Measurements from ENCODE around the gene CRIP2.

CRIP2 gene

GRCh38 chr14:105465209-105466031 is 9.2 kb upstream of the CRIP2 start:
- DNase-seq: no peak

GRCh38 chr14:105466531-105467248 is 7.9 kb upstream of the CRIP2 start:
- no peak for DNase-seq

GRCh38 chr14:105467249-105467941 is 7.2 kb upstream of the CRIP2 start:
- DNase-seq: no peak

- no peak for DNase-seq
These were observed 6.6 kb upstream of the CRIP2 start for GRCh38 chr14:105467942-105468471.

- no peak for DNase-seq
These were observed 5.9 kb upstream of the CRIP2 start for GRCh38 chr14:105468621-105469241.

GRCh38 chr14:105469456-105470349 is 4.9 kb upstream of the CRIP2 start:
- no peak for DNase-seq

GRCh38 chr14:105470350-105471296 is 4.0 kb upstream of the CRIP2 start:
- no peak for DNase-seq

- no peak for DNase-seq
These were observed 3.3 kb upstream of the CRIP2 start for GRCh38 chr14:105471297-105471821.

- DNase-seq: no peak
These were observed 2.7 kb upstream of the CRIP2 start for GRCh38 chr14:105471823-105472485.

- DNase-seq: no peak
These were observed 2.1 kb upstream of the CRIP2 start for GRCh38 chr14:105472486-105472991.

- no peak for DNase-seq
These were observed 1.5 kb upstream of the CRIP2 start for GRCh38 chr14:105473033-105473676.

GRCh38 chr14:105473677-105474482 is 741 bp upstream of the CRIP2 start:
- DNase-seq: peak; percentile 56 to 81 (median 64)

- DNase-seq: no peak
These were observed 862 bp downstream of the CRIP2 start for GRCh38 chr14:105475269-105476096.

- DNase-seq: no peak
These were observed 1.6 kb downstream of the CRIP2 start for GRCh38 chr14:105476097-105476830.

GRCh38 chr14:105476831-105477659 is 2.4 kb downstream of the CRIP2 start:
- no peak for DNase-seq
